D721Med (cell line): ENCODE data around the gene ABHD17A.

Source experiments
- DNase-seq: peaks from one replicate; pipeline ENCODE4 v3.0.0; 2011; ENCODE audit warnings: low spot score; ENCODE audit not compliant: insufficient read length
- FAIRE-seq: peaks from 2 replicates; lab custom pipeline; 2011; peaks lifted over from hg19 to GRCh38; lab: Jason Lieb, UNC
- TF ChIP-seq, protein P1 (sequence below): IDR thresholded peaks from 2 replicates; pipeline ENCODE4 v1.5.1; 2012; ENCODE audit warnings: mild to moderate bottlenecking, control low read depth; ENCODE audit not compliant: insufficient read depth; ENCODE audit errors: missing control alignments

Gene ABHD17A

DNA sequence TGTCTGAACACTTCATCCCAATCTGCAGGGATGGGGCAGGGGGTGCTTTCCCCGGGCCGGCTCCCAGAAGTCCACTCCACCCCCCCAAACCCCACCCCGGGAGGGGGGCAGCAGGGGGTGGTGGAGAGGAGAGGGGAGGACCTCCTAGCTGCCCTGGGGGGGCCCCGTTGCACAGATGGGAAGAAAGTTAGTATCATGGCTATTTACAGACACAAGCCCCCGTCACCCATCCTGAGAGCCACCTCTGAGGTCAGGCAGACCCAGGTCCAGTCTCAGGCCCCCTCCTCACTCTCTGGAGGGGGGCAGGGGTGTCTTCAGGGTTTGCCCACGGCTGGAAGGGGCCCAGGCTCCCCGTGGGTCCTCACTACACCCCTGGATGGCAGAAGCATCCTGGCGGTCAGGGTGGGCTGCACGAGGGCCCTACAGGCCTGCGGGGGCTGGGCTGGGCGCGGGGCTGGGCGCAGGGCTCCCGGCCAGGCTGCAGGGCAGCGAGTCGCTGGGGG, 31.2 kb downstream of the ABHD17A start:
- DNase-seq (no peak), FAIRE-seq (no peak)
- TF ChIP-seq, protein P1, sequence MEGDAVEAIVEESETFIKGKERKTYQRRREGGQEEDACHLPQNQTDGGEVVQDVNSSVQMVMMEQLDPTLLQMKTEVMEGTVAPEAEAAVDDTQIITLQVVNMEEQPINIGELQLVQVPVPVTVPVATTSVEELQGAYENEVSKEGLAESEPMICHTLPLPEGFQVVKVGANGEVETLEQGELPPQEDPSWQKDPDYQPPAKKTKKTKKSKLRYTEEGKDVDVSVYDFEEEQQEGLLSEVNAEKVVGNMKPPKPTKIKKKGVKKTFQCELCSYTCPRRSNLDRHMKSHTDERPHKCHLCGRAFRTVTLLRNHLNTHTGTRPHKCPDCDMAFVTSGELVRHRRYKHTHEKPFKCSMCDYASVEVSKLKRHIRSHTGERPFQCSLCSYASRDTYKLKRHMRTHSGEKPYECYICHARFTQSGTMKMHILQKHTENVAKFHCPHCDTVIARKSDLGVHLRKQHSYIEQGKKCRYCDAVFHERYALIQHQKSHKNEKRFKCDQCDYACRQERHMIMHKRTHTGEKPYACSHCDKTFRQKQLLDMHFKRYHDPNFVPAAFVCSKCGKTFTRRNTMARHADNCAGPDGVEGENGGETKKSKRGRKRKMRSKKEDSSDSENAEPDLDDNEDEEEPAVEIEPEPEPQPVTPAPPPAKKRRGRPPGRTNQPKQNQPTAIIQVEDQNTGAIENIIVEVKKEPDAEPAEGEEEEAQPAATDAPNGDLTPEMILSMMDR: no peak

DNA sequence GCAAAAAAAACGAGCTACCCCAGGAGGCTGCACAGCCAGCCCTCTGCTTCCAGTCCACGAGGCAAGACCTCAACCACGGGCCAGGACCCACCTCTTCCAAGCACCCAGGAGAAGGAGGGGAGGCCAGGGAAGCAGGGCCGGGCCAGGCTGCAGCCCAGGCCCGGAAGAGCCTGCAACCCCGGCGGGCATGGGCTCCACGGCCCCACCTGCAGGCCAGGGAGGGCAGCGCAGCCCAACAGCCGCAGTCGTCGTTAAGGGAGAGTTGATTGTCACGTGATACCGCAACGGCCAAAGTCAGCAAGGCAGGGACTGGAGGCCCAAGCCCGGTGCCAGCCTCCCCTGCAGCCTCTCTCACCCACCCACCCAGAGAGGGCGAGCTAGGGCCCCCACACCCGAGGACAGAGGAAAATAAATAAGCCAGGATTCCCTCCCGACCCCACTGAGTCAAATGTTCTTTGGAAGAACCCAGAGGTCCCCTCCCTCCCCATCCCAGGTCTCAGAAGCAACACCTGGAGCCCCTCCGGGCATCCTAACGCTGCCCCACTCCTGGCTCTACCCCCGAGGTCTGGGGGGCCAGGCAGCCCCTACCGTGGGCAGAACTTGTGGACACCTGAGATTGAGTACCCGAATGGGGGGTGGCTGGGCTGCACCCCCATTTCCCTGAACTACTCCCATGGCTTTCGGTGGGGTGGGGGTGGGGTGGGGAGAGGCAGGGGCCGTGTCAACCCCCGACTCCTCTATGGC, 31.8 kb downstream of the ABHD17A start:
- DNase-seq (no peak), FAIRE-seq (no peak)
- TF ChIP-seq, protein P1: peak; percentile 72

DNA sequence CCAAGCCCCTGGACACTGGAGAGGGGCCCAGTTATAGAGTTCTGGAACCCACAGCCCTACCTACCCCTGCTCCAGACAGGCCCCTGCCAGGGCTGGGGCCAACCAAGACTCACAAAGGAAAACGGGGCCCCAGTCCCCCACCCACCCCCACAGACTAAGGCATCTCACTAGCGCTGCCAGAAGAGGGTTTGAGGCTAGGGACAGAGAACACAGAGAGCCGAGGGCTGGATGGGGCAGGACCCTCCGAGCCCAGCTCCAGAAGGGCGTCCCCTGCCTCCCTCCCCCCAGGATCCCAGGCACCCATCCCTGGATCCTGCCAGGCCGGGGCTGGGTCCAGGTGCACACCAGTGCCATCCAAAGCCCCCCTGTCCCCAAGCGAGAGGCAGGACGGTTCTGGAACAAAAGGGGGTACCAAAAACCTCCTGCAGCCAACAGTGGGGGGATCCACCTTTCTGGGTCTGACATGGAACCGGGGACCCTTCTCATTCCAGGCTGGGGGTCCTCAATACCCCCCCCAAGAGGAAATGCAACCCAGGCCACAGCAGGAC, 32.6 kb downstream of the ABHD17A start:
- DNase-seq: no peak
- TF ChIP-seq, protein P1: no peak
- FAIRE-seq: no peak

- FAIRE-seq: no peak
- no peak for DNase-seq
- TF ChIP-seq, protein P1: no peak
Observed at GRCh38 chr19:1851654-1852580, 33.4 kb downstream of the ABHD17A start.

- FAIRE-seq (no peak), DNase-seq (no peak)
- TF ChIP-seq, protein P1: no peak
Observed at GRCh38 chr19:1850809-1851653, 34.3 kb downstream of the ABHD17A start.

DNA sequence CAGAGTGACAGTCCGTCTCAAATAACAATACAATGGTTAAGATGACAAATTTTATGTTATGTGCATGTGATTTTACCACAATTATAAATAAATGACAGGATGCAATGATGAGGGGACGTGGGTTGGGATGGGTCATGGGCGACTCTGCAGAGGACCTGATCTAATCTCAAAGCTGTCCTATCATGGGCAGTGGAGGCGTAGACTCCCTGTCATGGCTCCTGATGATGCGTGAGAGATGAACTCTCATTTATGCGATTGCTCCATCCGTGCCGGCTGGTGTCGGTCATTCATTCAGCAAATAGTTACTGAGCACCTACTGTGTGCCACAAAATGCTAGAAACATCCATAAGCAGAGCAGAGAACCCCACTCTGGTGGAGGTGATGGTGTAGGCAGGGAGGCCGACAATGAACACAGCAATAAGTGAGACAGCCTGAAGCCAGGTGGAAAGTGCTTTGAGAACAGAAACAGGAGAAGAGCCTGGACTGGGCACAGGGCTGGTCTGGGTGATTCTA, 35.4 kb downstream of the ABHD17A start:
- TF ChIP-seq, protein P1: no peak
- no peak for DNase-seq
- no peak for FAIRE-seq
